Endothelial cell of umbilical vein (primary cell): ENCODE results near the gene GLOD5. TPM values are rescaled to one million over a fixed set of nuclear protein-coding genes. Genes with fewer than 3 reads are reported as not detected.

Experiments used
- BruUV-seq: library from RNA; stranded (reverse); fragments of 400-500 nt; replicated peaks from 2 replicates; lab custom pipeline; 2021; lab: Mats Ljungman, UMichigan
- CTCF ChIA-PET: fragments of 300-600, 350-600 bp; sonication (Branson Sonifier 250); formaldehyde crosslinking; loops from one replicate; lab custom pipeline; 2021; ENCODE audit warnings: antibody characterized with exemption, inconsistent platforms; lab: Charles Lee
- POLR2A ChIA-PET: fragments of 300-600, 350-600 bp; sonication (Branson Sonifier 250); formaldehyde crosslinking; loops from one replicate; lab custom pipeline; 2021; ENCODE audit warnings: antibody characterized with exemption, inconsistent platforms; lab: Charles Lee
- DNase-seq: peaks from one replicate; pipeline ENCODE4 v3.0.0-alpha.2; 2011; ENCODE audit warnings: low read depth, low spot score
- FAIRE-seq: peaks from 2 replicates; lab custom pipeline; 2011; peaks lifted over from hg19 to GRCh38; lab: Jason Lieb, UNC
- H2AFZ ChIP-seq: 2 replicates; pipeline ENCODE4 v1.6.0; 2012; ENCODE audit warnings: low read depth, low read length, control low read depth, inconsistent platforms
- H3K27ac ChIP-seq: 2 replicates; pipeline ENCODE4 v1.5.1; 2011; ENCODE audit warnings: low read depth, mild to moderate bottlenecking, control low read depth, low read length, moderate library complexity; ENCODE audit not compliant: insufficient read depth
- H3K27me3 ChIP-seq, 2 experiments: 2 replicates each; pipeline versions ENCODE4 v1.6.0 to v1.6.1; 2011; ENCODE audit warnings: low read length in 2 of 2, mixed read lengths in 1 of 2; ENCODE audit not compliant: control insufficient read depth in 2 of 2, insufficient read depth in 2 of 2
- H3K36me3 ChIP-seq, 2 experiments: 2 replicates in 1 of 2; 3 replicates in 1 of 2; pipeline ENCODE4 v1.5.1; 2011; ENCODE audit warnings: low read length in 2 of 2, mild to moderate bottlenecking in 1 of 2, moderate library complexity in 1 of 2; ENCODE audit not compliant: control insufficient read depth in 2 of 2, insufficient read depth in 2 of 2; ENCODE audit errors: extremely low read depth in 1 of 2
- H3K4me1 ChIP-seq: 3 replicates; pipeline ENCODE4 v1.5.1; 2011; ENCODE audit warnings: mild to moderate bottlenecking, low read length; ENCODE audit not compliant: control insufficient read depth, insufficient read depth; ENCODE audit errors: extremely low read depth
- H3K4me2 ChIP-seq: 2 replicates; pipeline ENCODE4 v1.6.1; 2011; ENCODE audit warnings: low read length, control low read depth, mixed read lengths; ENCODE audit not compliant: insufficient read depth
- H3K4me3 ChIP-seq, 3 experiments: fragments of 200-600 bp in 1 of 3; sonication (generic), shearing (Covaris generic) in 1 of 3; replicated peaks in 1 of 3; 2 replicates each; pipeline ENCODE4 v1.5.1; 2011 to 2016; ENCODE audit warnings: control low read depth in 3 of 3, low read length in 3 of 3, mild to moderate bottlenecking in 2 of 3, inconsistent platforms in 1 of 3, low read depth in 1 of 3, moderate library complexity in 1 of 3; ENCODE audit not compliant: insufficient read depth in 1 of 3
- H3K79me2 ChIP-seq: 2 replicates; pipeline ENCODE4 v1.6.0; 2012; ENCODE audit warnings: low read length, inconsistent platforms; ENCODE audit not compliant: control insufficient read depth, insufficient read depth
- H3K9ac ChIP-seq: replicated peaks from 2 replicates; pipeline ENCODE3; 2011; ENCODE audit warnings: low read length, control low read depth; ENCODE audit not compliant: insufficient read depth; ENCODE audit errors: extremely low read depth
- H3K9me1 ChIP-seq: replicated peaks from 3 replicates; pipeline ENCODE4 v1.6.0; 2011; ENCODE audit warnings: mild to moderate bottlenecking, low read length; ENCODE audit not compliant: control insufficient read depth, insufficient read depth; ENCODE audit errors: extremely low read depth
- H3K9me3 ChIP-seq: replicated peaks from 2 replicates; pipeline ENCODE4 v1.5.1; 2012; ENCODE audit warnings: low read length, inconsistent platforms; ENCODE audit not compliant: control insufficient read depth, insufficient read depth
- H4K20me1 ChIP-seq: replicated peaks from 2 replicates; pipeline ENCODE3; 2011; ENCODE audit warnings: mild to moderate bottlenecking, low read length; ENCODE audit not compliant: control insufficient read depth, insufficient read depth; ENCODE audit errors: extremely low read depth
- FOS ChIP-seq: IDR thresholded peaks from 2 replicates; pipeline ENCODE4 v1.6.1; 2011; ENCODE audit warnings: mild to moderate bottlenecking, low read length, moderate library complexity, borderline replicate concordance; ENCODE audit not compliant: insufficient read depth
- GATA2 ChIP-seq: IDR thresholded peaks from 2 replicates; pipeline ENCODE4 v1.7.0; 2011; ENCODE audit warnings: low read depth, mild to moderate bottlenecking, moderate library complexity, mixed read lengths, low read length; ENCODE audit not compliant: insufficient read length, insufficient read depth
- JUN ChIP-seq: IDR thresholded peaks from 2 replicates; pipeline ENCODE4 v1.6.1; 2011; ENCODE audit warnings: borderline replicate concordance, low read depth; ENCODE audit not compliant: insufficient read length, insufficient read depth
- MYC ChIP-seq: IDR thresholded peaks from one replicate; pipeline ENCODE4 v1.6.1; 2011; ENCODE audit warnings: mild to moderate bottlenecking, low read depth, low read length
- POLR2A ChIP-seq: IDR thresholded peaks from 2 replicates; pipeline ENCODE4 v1.6.1; 2012; ENCODE audit warnings: low read depth, mild to moderate bottlenecking, control low read depth, low read length
- dilution Hi-C: fragments of 300-500 bp; cut with MboI; formaldehyde crosslinking; loops from one replicate; pipeline ENCODE4 v1.15.0; 2019; ENCODE audit warnings: low sequenced_read_pairs; ENCODE audit not compliant: extremely low pct_ligation_motif_present
- intact Hi-C: fragments of 100-400 bp; cut with micrococcal nuclease; formaldehyde crosslinking; loops from one replicate; pipeline ENCODE4 v1.10.0; 2022
- polyA plus RNA-seq, 4 experiments: library from polyadenylated mRNA; depleted of rRNA in 3 of 4; stranded (reverse) in 3 of 4; unstranded in 1 of 4; fragments of >200 nt; gene quantifications; 2 replicates each; pipeline versions ENCODE4 v1.2.1 to v1.2.3, GENCODE V29; 2011 to 2012; ENCODE audit warnings: missing spikeins in 1 of 4
- total RNA-seq: library from RNA; stranded (reverse); gene quantifications from 2 replicates; pipeline ENCODE4 v1.2.3, GENCODE V29; 2021

Gene GLOD5
- total and polyA plus RNA-seq, 2 donors (not counting 3 experiments of a cell fraction or from before 2014, with no cell fraction given): not detected

- Histone ChIP-seq H3K4me3 (no peak overlapping the region), H3K9me1 (no peaks in the 10 kb centered on the region), H3K27me3 (no peaks in the 10 kb centered on the region), H3K4me1 (no peaks in the 10 kb centered on the region), H4K20me1 (no peaks in the 10 kb centered on the region), H3K4me2 (no peak overlapping the region), H3K27ac (no peak overlapping the region), H3K36me3 (no peaks in the 10 kb centered on the region), H2AFZ (no peak overlapping the region), H3K79me2 (no peaks in the 10 kb centered on the region), H3K9ac (no peak overlapping the region), H3K9me3 (no peaks in the 10 kb centered on the region)
- FAIRE-seq (no peak), DNase-seq (no peak)
- dilution Hi-C loops: no loop called here
- no TSS peak for BruUV-seq
- intact Hi-C loops: no loop called here
- no peak for TF ChIP-seq FOS
- no peak for TF ChIP-seq JUN
- no peak for TF ChIP-seq GATA2
- TF ChIP-seq POLR2A: no peak
- ChIA-PET CTCF (no interaction called here), POLR2A (no interaction called here)
Measured at GRCh38 chrX:48751343-48751742, 10.2 kb upstream of the GLOD5 start.

GRCh38 chrX:48752498-48752897 is 9.0 kb upstream of the GLOD5 start:
- Histone ChIP-seq H3K4me1 (no peaks in the 10 kb centered on the region), H3K9ac (no peak overlapping the region), H3K4me2 (no peak overlapping the region), H3K9me3 (no peaks in the 10 kb centered on the region), H4K20me1 (no peaks in the 10 kb centered on the region), H3K27me3 (no peaks in the 10 kb centered on the region), H3K4me3 (no peak overlapping the region), H2AFZ (no peak overlapping the region), H3K79me2 (no peaks in the 10 kb centered on the region), H3K36me3 (no peaks in the 10 kb centered on the region), H3K9me1 (no peaks in the 10 kb centered on the region), H3K27ac (no peak overlapping the region)
- FAIRE-seq: no peak
- no TSS peak for BruUV-seq
- TF ChIP-seq JUN: no peak
- no peak for TF ChIP-seq MYC
- no peak for TF ChIP-seq GATA2
- TF ChIP-seq POLR2A: no peak
- CTCF ChIA-PET: no interaction called here
- POLR2A ChIA-PET: interaction anchor here (0.7 kb wide), 1 partner anchor 21 kb away, joined by 7 read pairs; no protein-coding TSS in a partner anchor
- intact Hi-C loops (no loop called here), dilution Hi-C loops (no loop called here)
- DNase-seq: no peak
